GM12864 (cell line): Measurements from ENCODE around the gene PSMD9.

Experiments used
- DNase-seq: peaks from one replicate; pipeline ENCODE4 v3.0.0-alpha.2; 2011; ENCODE audit warnings: low read depth
- H3K4me3 ChIP-seq: 2 replicates; pipeline ENCODE4 v1.5.1; 2011; ENCODE audit warnings: mild to moderate bottlenecking, low read depth, low read length, control low read depth
- CTCF ChIP-seq: IDR thresholded peaks from 2 replicates; pipeline ENCODE4 v1.5.1; 2011; ENCODE audit warnings: low read depth, mild to moderate bottlenecking, moderate library complexity, low read length, control low read depth, inconsistent platforms; ENCODE audit errors: missing control alignments

The PSMD9 gene

GRCh38 chr12:121943926-121944325 is 55.3 kb downstream of the PSMD9 start:
- no peak overlapping the region for H3K4me3 ChIP-seq
- no peak for TF ChIP-seq CTCF
- DNase-seq: no peak

GRCh38 chr12:121946313-121947025 is 57.9 kb downstream of the PSMD9 start:
- TF ChIP-seq CTCF: no peak
- no peak overlapping the region for H3K4me3 ChIP-seq
- DNase-seq: no peak

GRCh38 chr12:121947981-121948380 is 59.4 kb downstream of the PSMD9 start:
- DNase-seq: no peak
- no peak for TF ChIP-seq CTCF
- no peak overlapping the region for H3K4me3 ChIP-seq

GRCh38 chr12:121949648-121950397 is 61.2 kb downstream of the PSMD9 start:
- DNase-seq: no peak
- TF ChIP-seq CTCF: no peak
- H3K4me3 ChIP-seq: no peak overlapping the region

GRCh38 chr12:121953117-121953692 is 64.6 kb downstream of the PSMD9 start:
- no peak for TF ChIP-seq CTCF
- DNase-seq: no peak
- H3K4me3 ChIP-seq: no peak overlapping the region

- no peak for TF ChIP-seq CTCF
- no peak overlapping the region for H3K4me3 ChIP-seq
- no peak for DNase-seq
Measured at GRCh38 chr12:121953695-121954094, 65.1 kb downstream of the PSMD9 start.
